ENCODE results near the gene DNAJA3.
"Not testable (repeated sequence)": the region's sequence is repeated elsewhere in the genome, so short reads cannot be mapped to it uniquely, and the experiment has no call there.

Gene DNAJA3

GRCh38 chr16:4393850-4394249 is 31.8 kb upstream of the DNAJA3 start:
- H3K36me3 Mint-ChIP-seq (ENCODE audit: low read depth), result peaks cover 77% of the 10 kb centered on the region
- not testable (repeated sequence) for DNase-seq; H3K4me3 Mint-ChIP-seq; H3K9me3 Mint-ChIP-seq; H3K4me1 Mint-ChIP-seq (ENCODE audit: low read depth); H3K27me3 Mint-ChIP-seq; H3K27ac Mint-ChIP-seq

- Mint-ChIP-seq H3K36me3 (ENCODE audit: low read depth) (peaks cover 77% of the 10 kb centered on the region), H3K9me3 (no peaks in the 10 kb centered on the region)
These were observed 30.5 kb upstream of the DNAJA3 start for GRCh38 chr16:4395055-4395726.

DNA sequence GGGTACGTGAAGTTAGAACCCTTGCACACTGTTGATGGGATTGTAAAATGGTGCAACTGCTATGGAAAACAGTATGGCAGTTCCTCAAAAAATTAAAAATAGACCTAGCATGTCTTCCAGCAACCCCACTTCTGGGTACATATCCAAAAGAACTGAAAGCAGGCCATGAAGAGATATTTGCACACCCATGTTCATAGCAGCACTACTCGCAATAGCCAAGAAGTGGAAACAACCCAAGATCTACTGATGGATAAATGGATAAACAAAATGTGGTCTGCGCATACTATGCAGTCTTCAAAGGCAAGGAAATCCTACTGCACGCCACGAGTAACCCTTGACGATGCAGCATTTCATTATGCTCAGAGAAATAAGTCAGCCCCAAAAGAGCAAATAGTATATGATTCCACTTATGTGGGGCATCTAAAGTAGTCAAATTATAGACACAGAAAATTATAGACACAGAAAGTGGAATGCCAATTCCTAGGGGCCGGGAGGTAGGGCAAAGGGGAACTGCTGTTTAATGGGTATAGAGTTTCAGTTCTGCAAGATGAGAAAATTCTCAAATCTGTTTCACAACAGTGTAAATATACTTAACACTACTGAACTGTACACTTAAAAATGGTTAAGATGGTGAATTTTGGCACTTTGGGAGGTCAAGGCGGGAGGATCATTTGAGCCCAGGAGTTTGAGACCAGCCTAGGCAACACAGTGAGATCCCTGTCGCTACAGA is 26.5 kb upstream of the DNAJA3 start:
- Mint-ChIP-seq H3K9me3 (no peaks in the 10 kb centered on the region), H3K4me1 (ENCODE audit: low read depth) (peaks cover 2% of the 10 kb centered on the region), H3K36me3 (ENCODE audit: low read depth) (peaks cover 82% of the 10 kb centered on the region), H3K4me3 (no peak overlapping the region), H3K27ac (peak overlapping the region; percentile 15), H3K27me3 (no peaks in the 10 kb centered on the region)
- DNase-seq, result no peak

More at GRCh38 chr16:4395055-4395726, 30.5 kb upstream of the DNAJA3 start:
- H3K27ac Mint-ChIP-seq, result no peak overlapping the region
- no peak overlapping the region for H3K4me3 Mint-ChIP-seq
- H3K4me1 Mint-ChIP-seq (ENCODE audit: low read depth), result peaks cover 2% of the 10 kb centered on the region
- no peak for DNase-seq
- no peaks in the 10 kb centered on the region for H3K27me3 Mint-ChIP-seq

DNA sequence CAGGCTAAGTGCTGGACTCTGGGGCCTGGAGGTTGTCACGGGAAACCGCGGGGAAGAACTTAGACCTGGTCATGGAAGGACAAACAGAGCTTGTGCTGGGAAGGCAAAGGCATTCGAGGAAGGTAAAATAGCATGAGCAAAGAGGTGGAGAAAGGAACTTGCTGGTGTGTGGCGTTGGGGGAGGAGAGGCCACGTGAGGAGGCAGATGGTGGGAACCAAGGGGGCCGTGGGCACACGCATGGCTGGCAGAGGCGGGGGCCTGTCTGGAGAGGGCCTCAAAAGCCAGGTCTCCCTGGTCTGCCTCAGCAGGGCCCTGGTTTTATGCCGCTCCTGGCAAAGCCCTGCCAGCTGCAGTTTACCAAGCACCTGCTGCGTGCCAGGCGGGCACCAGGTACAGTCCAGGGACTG is 24.6 kb upstream of the DNAJA3 start:
- no peak for DNase-seq
- no peaks in the 10 kb centered on the region for H3K27me3 Mint-ChIP-seq
- no peak overlapping the region for H3K4me3 Mint-ChIP-seq
- H3K4me1 Mint-ChIP-seq (ENCODE audit: low read depth), result peaks cover 2% of the 10 kb centered on the region
- peaks cover 86% of the 10 kb centered on the region for H3K36me3 Mint-ChIP-seq (ENCODE audit: low read depth)
- H3K27ac Mint-ChIP-seq, result peak overlapping the region; percentile 16
- no peaks in the 10 kb centered on the region for H3K9me3 Mint-ChIP-seq

DNA sequence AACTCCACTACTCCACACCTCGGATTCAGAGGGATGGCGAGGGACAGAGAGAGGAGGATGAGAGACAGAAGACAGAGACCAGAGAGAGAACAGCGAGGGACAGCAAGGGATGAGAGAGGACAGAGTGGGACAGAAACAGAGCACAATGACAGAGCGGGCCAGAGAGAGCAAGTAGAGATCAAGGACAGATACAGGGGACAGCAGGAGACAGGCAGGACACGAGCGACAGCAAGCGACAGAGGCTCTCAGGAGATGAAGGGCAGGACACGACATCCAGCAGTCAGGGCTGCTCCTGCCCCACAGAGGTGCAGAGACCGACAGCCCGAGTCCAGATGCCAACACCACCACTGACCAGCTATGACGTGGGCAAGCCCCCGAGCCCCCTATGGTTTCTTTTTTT is 24.2 kb upstream of the DNAJA3 start:
- Mint-ChIP-seq H3K36me3 (ENCODE audit: low read depth) (peaks cover 86% of the 10 kb centered on the region), H3K27ac (peak overlapping the region; percentile 16)

DNA sequence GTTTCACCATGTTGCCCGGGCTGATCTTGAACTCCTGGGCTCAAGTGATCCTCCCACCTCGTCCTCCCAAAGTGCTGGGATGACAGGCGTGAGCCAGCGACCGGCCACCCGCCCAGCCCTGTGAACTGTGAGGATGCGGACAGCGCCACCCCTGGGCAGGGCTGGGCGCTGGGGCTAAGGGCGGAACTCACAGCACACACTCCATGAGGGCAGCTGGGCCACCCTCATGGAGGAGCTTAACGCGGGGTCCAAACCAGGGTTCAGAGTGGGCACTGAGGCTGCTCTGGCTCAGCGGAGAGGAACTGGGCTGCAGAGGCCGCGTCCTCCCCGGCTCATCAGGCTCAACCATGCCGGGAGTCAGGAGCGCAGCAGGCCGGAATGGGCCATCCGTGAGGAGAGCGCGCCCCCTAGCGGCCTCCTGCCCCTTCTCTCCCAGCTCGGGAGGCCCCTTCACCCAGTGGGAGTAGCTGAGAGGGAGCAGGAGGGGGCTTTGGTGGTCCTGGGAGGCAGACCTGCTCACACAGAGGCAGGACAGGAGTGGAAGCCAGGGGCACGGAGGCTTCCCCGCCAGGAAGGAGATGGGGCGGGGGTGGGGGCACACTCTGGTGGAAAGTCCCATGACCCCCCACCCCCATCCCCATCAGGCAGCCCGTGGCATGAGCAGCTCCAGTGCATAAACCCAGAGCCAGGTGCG is 23.1 kb upstream of the DNAJA3 start:
- peaks cover 86% of the 10 kb centered on the region for H3K36me3 Mint-ChIP-seq (ENCODE audit: low read depth)

More for the DNA sequence above, 24.2 kb upstream of the DNAJA3 start:
- no peak for DNase-seq
- Mint-ChIP-seq H3K4me1 (ENCODE audit: low read depth) (peaks cover 2% of the 10 kb centered on the region), H3K9me3 (no peaks in the 10 kb centered on the region), H3K4me3 (no peak overlapping the region), H3K27me3 (no peaks in the 10 kb centered on the region)

DNA sequence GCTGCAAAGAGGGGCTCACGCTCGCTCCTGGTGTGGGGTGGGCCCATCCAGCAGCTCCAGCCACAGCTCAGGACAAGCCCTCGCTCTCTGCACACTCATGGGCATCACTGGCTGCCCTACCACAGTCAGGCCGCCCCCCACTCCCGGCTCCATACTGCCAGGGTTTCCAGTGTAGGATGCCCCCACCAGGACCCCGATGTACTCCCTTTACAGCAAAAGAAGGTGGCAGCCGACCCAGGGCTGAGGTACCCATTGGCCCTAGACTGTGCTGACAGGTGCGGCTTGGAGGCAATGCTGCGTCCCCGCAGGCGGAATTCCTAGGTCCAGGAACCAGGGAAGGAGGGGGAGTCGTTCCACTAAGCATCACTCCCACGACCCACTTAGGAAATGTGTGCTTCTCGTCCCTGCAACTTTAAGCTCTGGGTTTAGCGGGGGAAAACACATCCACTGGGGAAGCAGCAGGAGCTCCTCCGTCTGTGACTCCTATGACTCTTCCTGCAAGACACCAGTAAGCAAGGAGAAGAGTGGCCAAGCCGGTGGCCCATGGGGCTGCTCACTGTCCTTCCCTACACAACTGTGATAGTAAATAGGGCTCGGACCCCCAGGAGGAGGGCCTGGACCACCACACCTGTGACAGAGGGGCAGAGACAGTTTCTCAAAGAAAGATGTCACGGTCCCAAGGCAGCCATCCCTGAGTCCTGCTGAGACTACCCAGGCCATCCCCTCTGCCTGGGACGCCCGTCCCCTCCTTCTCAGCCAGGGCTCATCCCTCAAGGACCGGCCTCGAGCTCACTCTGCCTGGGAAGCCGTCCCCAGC is 22.3 kb upstream of the DNAJA3 start:
- H3K36me3 Mint-ChIP-seq (ENCODE audit: low read depth), result peaks cover 91% of the 10 kb centered on the region
- H3K9me3 Mint-ChIP-seq, result no peaks in the 10 kb centered on the region
- peaks cover 2% of the 10 kb centered on the region for H3K4me1 Mint-ChIP-seq (ENCODE audit: low read depth)
- no peak for DNase-seq
- H3K4me3 Mint-ChIP-seq, result no peak overlapping the region
- H3K27ac Mint-ChIP-seq, result peak overlapping the region; percentile 8
- no peaks in the 10 kb centered on the region for H3K27me3 Mint-ChIP-seq

More for the DNA sequence above, 23.1 kb upstream of the DNAJA3 start:
- no peaks in the 10 kb centered on the region for H3K9me3 Mint-ChIP-seq
- no peak overlapping the region for H3K4me3 Mint-ChIP-seq
- H3K4me1 Mint-ChIP-seq (ENCODE audit: low read depth), result peaks cover 2% of the 10 kb centered on the region
- H3K27me3 Mint-ChIP-seq, result no peaks in the 10 kb centered on the region
- H3K27ac Mint-ChIP-seq, result no peak overlapping the region
- DNase-seq, result peak; percentile 83

DNA sequence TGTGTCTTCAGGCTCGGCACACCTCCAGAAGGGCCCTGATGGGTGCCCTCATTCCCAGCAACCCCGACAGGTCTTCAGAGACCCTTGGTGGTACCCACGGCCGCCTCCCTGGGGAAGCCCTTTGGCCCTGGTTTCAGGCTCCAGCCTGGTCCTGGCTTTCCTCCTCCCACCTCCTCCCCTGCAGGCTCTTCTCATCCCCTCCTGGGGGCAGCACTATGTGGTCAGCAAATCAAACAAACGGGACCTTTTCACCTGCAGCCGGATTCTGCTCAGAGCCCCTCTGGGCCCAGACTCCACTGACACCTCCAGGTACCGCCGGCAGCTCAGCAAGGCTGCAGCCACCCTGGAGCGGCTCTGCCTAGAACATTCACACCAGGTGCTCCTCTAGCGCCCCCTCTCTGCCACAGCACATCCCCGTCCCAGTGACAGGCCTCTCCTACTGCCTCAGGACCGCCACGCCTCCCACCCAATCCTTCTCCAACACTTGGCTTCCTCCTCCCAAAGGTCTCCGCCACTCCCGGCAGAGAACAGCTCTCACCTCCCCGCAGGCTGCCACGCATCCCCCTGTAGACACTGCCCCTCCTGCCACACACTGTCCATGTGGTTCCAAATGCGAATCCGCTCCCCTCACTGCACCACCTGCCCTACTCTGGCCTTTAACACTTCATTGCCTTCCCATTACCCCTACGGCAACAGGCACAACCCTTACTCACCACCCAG is 21.3 kb upstream of the DNAJA3 start:
- Mint-ChIP-seq H3K4me3 (no peak overlapping the region), H3K27ac (no peak overlapping the region), H3K4me1 (ENCODE audit: low read depth) (peaks cover 2% of the 10 kb centered on the region), H3K36me3 (ENCODE audit: low read depth) (peaks cover 91% of the 10 kb centered on the region), H3K9me3 (no peaks in the 10 kb centered on the region), H3K27me3 (no peaks in the 10 kb centered on the region)
- DNase-seq, result peak; percentile 49

DNA sequence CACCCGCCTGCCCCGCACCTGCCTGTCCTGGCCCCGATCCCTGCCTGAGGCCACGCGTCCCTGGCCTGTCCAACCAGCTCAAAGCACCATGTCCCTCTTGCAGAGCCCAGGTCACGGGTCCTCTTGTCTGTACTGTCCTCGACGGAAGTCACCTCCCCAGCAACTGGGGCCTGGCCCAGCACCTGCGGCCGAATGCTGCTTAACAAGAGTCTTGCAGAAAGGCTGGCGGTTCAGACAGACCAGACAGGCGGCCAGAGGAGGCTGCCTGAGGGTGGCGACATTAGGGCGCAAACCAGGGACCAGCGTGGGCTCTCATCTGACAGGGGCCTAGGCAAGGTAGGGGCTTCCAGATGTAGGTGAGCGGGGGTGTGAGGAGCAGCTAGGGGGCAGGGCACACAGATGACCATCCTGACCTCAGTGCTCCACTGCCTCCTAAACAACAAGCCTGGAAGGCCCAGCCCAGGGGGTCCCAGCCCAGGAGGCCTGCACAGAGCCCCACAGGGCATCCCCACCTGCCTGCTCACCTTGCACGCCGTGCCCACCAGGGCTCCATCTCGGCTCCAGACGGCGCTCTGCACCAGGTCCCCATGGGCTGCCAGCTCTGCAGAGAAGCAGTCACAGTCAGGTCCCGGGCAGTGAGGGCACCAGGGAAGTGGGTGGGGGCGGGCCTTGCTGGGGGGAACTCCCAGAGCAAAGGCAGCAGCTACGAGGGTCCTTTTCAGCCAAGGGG is 20.5 kb upstream of the DNAJA3 start:
- no peak overlapping the region for H3K4me3 Mint-ChIP-seq
- no peak overlapping the region for H3K27ac Mint-ChIP-seq
- no peak for DNase-seq
- H3K27me3 Mint-ChIP-seq, result no peaks in the 10 kb centered on the region
- peaks cover 90% of the 10 kb centered on the region for H3K36me3 Mint-ChIP-seq (ENCODE audit: low read depth)
- H3K4me1 Mint-ChIP-seq (ENCODE audit: low read depth), result peaks cover 2% of the 10 kb centered on the region
- H3K9me3 Mint-ChIP-seq, result no peaks in the 10 kb centered on the region

DNA sequence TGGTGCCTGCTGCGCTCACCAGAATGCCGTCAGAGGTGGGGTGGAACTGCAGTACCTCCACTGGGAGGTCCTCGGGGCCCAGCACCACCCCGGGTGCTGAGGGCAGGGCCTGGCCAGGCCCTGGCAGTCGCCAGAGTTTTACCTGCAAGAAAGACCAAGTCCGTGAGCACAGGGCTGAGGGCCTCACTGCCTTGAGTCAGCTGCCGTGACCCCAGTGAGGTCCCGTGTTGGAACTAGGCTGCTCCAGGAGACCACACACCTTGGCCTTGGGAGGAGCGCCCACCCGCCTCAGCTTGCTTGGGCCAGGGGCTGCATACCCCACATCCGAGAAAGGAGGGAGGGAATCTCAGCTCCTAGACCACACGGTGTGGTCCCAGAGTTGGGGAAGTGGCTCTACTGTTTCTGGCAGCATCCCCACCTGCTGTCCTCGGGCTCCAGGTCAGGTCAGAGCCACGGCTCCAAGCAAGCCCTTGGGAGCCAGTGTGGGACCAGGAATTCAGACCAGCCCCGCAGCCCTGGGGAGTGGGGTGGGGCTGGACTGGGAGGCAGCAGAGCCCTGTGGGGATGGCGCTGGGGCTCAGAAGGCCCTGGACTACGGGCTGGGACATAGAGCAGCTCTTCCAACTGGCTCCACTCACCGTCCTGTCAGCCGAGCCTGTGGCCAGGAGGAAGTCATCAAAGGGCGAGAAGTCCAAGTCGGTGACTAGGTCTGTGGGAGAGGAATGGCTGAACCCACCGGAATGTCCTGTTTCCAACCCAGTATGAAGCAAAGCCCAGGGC is 17.9 kb upstream of the DNAJA3 start:
- H3K27me3 Mint-ChIP-seq, result no peaks in the 10 kb centered on the region
- DNase-seq, result no peak
- H3K4me1 Mint-ChIP-seq (ENCODE audit: low read depth), result peaks cover 16% of the 10 kb centered on the region
- peaks cover 91% of the 10 kb centered on the region for H3K36me3 Mint-ChIP-seq (ENCODE audit: low read depth)
- no peak overlapping the region for H3K4me3 Mint-ChIP-seq
- H3K27ac Mint-ChIP-seq, result no peak overlapping the region
- H3K9me3 Mint-ChIP-seq, result no peaks in the 10 kb centered on the region

GRCh38 chr16:4408323-4408690 is 17.4 kb upstream of the DNAJA3 start:
- H3K4me1 Mint-ChIP-seq (ENCODE audit: low read depth), result peaks cover 22% of the 10 kb centered on the region
- no peak overlapping the region for H3K27ac Mint-ChIP-seq
- no peak overlapping the region for H3K4me3 Mint-ChIP-seq
- H3K36me3 Mint-ChIP-seq (ENCODE audit: low read depth), result peaks cover 93% of the 10 kb centered on the region
- no peak for DNase-seq
- H3K27me3 Mint-ChIP-seq, result no peaks in the 10 kb centered on the region
- no peaks in the 10 kb centered on the region for H3K9me3 Mint-ChIP-seq

GRCh38 chr16:4409081-4409932 is 16.4 kb upstream of the DNAJA3 start:
- Mint-ChIP-seq H3K36me3 (ENCODE audit: low read depth) (peaks cover 85% of the 10 kb centered on the region), H3K4me3 (no peak overlapping the region), H3K9me3 (no peaks in the 10 kb centered on the region), H3K4me1 (ENCODE audit: low read depth) (peaks cover 30% of the 10 kb centered on the region), H3K27ac (no peak overlapping the region), H3K27me3 (no peaks in the 10 kb centered on the region)
- no peak for DNase-seq
